GM12878 (cell line): ENCODE results near the gene HSD17B4. TPM values are rescaled to one million over a fixed set of nuclear protein-coding genes. Genes with fewer than 3 reads are reported as not detected.

ENCODE experiments used
- ATAC-seq: fragments of 200-7000 bp; cut with Tn5 transposase; 3 replicates; pipeline ENCODE4 v1.9.1; 2020; ENCODE audit warnings: mild to moderate bottlenecking, moderate library complexity
- BruUV-seq: library from RNA; stranded (reverse); fragments of 400-500 nt; replicated peaks from 2 replicates; lab custom pipeline; 2021; lab: Mats Ljungman, UMichigan
- CTCF ChIA-PET: fragments of 300-600 bp; sonication (Branson Sonifier 250); formaldehyde crosslinking; extraction: SDS; loops from one replicate; lab custom pipeline; 2021; ENCODE audit warnings: inconsistent platforms; lab: Yijun Ruan, JAX
- POLR2A ChIA-PET: fragments of 350-600 bp; formaldehyde crosslinking; extraction: SDS; loops from one replicate; lab custom pipeline; 2021; ENCODE audit warnings: inconsistent platforms; lab: Charles Lee
- RAD21 ChIA-PET: fragments of 300-600 bp; sonication (Branson Sonifier 250); formaldehyde crosslinking; loops from one replicate; lab custom pipeline; 2023; ENCODE audit warnings: antibody characterized with exemption; ENCODE audit not compliant: unreplicated experiment; lab: Charles Lee
- SMC1A ChIA-PET: fragments of 300-600 bp; sonication (Branson Sonifier 250); formaldehyde crosslinking; loops from one replicate; lab custom pipeline; 2023; ENCODE audit not compliant: unreplicated experiment, uncharacterized antibody; lab: Charles Lee
- DNase-seq: peaks from one replicate; pipeline ENCODE4 v3.0.0-alpha.2; 2011; ENCODE audit warnings: low read depth, low spot score
- FAIRE-seq: peaks from 3 replicates; lab custom pipeline; 2011; peaks lifted over from hg19 to GRCh38; lab: Jason Lieb, UNC
- H2AFZ ChIP-seq: 2 replicates; pipeline ENCODE4 v1.6.0; 2011; ENCODE audit warnings: low read depth, low read length, control low read depth; ENCODE audit not compliant: control insufficient read depth
- H3K27ac ChIP-seq: 2 replicates; pipeline ENCODE4 v1.5.1; 2011; ENCODE audit warnings: control low read depth; ENCODE audit not compliant: control insufficient read depth, insufficient read depth
- H3K27me3 ChIP-seq, 2 experiments: replicated peaks in 1 of 2; 2 replicates each; pipeline versions ENCODE4 v1.6.0 to v1.6.1; 2011; ENCODE audit warnings: low read length in 1 of 2; ENCODE audit not compliant: control insufficient read depth in 2 of 2, insufficient read depth in 2 of 2
- H3K36me3 ChIP-seq, 2 experiments: 2 replicates each; pipeline ENCODE4 v1.5.1; 2011; ENCODE audit warnings: low read length in 1 of 2; ENCODE audit not compliant: control insufficient read depth in 2 of 2, insufficient read depth in 2 of 2
- H3K4me1 ChIP-seq: 2 replicates; pipeline ENCODE4 v1.6.1; 2011; ENCODE audit warnings: mild to moderate bottlenecking, low read length, moderate library complexity, mixed read lengths; ENCODE audit not compliant: control insufficient read depth, insufficient read depth
- H3K4me2 ChIP-seq: 2 replicates; pipeline ENCODE4 v1.6.0; 2011; ENCODE audit warnings: control low read depth; ENCODE audit not compliant: control insufficient read depth, insufficient read depth
- H3K4me3 ChIP-seq: fragments of 200-600 bp; sonication (generic); 2 replicates; pipeline ENCODE4 v1.5.1; 2016
- H3K79me2 ChIP-seq: 2 replicates; pipeline ENCODE4 v1.6.0; 2011; ENCODE audit warnings: low read length; ENCODE audit not compliant: control insufficient read depth, insufficient read depth
- H3K9ac ChIP-seq: 2 replicates; pipeline ENCODE4 v1.8.0; 2011; ENCODE audit warnings: low read length, control low read depth, mixed read lengths; ENCODE audit not compliant: control insufficient read depth, insufficient read depth
- H3K9me3 ChIP-seq: replicated peaks from 3 replicates; pipeline ENCODE4 v1.5.1; 2011; ENCODE audit warnings: mild to moderate bottlenecking, low read length; ENCODE audit not compliant: control insufficient read depth, insufficient read depth
- H4K20me1 ChIP-seq: 2 replicates; pipeline ENCODE4 v1.6.0; 2011; ENCODE audit not compliant: control insufficient read depth, insufficient read depth
- E2F8 ChIP-seq: fragments of 450-650 bp; IDR thresholded peaks from 2 replicates; pipeline ENCODE4 v1.6.1; 2018; ENCODE audit warnings: mild to moderate bottlenecking, low read depth, moderate library complexity; ENCODE audit not compliant: partially characterized antibody
- SREBF2 ChIP-seq: IDR thresholded peaks from 2 replicates; pipeline ENCODE4 v1.6.1; 2012; ENCODE audit warnings: mild to moderate bottlenecking, low read length
- SUZ12 ChIP-seq: fragments of 200-600 bp; sonication (generic); IDR thresholded peaks from one replicate; pipeline ENCODE4 v1.6.1; 2018; ENCODE audit warnings: antibody characterized with exemption, mild to moderate bottlenecking; ENCODE audit not compliant: unreplicated experiment
- WGBS: methylation state at CpG from one replicate; pipeline ENCODE4 v1.1.6; 2016; ENCODE audit warnings: low lambda C conversion rate; ENCODE audit not compliant: insufficient replicate concordance, insufficient coverage; ENCODE audit errors: missing lambda C conversion rate; 5-methylcytosine and 5-hydroxymethylcytosine counted together
- in situ Hi-C: fragments of 300-500 bp; cut with MboI; formaldehyde crosslinking; loops from 9 replicates; pipeline ENCODE4 v1.14.3; 2018; ENCODE audit warnings: mixed read lengths
- intact Hi-C: fragments of 100-400 bp; cut with micrococcal nuclease; formaldehyde crosslinking; loops from one replicate; pipeline ENCODE4 v1.14.2; 2022; ENCODE audit not compliant: unreplicated experiment
- polyA plus RNA-seq, 11 experiments: library from polyadenylated mRNA; depleted of rRNA in 4 of 11; unstranded in 6 of 11; stranded (reverse) in 5 of 11; fragments of >200 nt; fragmentation: Nextera tagmentation in 4 of 11; fragmentation: Illumina TruSeq in 1 of 11; extraction: Ambion mirVana in 4 of 11; extraction: Trizol in 1 of 11; gene quantifications; 1 replicate in 1 of 11; 2 replicates in 10 of 11; pipeline versions ENCODE4 v1.2.1 to v1.2.3, GENCODE V29; 2011 to 2016; ENCODE audit warnings: inconsistent platforms in 2 of 11, missing spikeins in 2 of 11, low read depth in 1 of 11
- total RNA-seq, 4 experiments: library from RNA; depleted of rRNA in 3 of 4; stranded (reverse); fragments of >200 nt in 3 of 4; fragmentation: Illumina TruSeq in 1 of 4; extraction: Trizol in 1 of 4; gene quantifications; 2 replicates each; pipeline versions ENCODE4 v1.2.1 to v1.2.3, GENCODE V29; 2013 to 2021

The HSD17B4 gene
- total and polyA plus RNA-seq, 10 of the 15 experiments (the other 5 are each of a cell fraction or from before 2014, with no cell fraction given) = 38.6 to 125 (median 93.0) TPM

GRCh38 chr5:119418606-119419100, 33.6 kb upstream of the HSD17B4 start:
- ChIA-PET SMC1A (interaction anchor here (0.6 to 3.9 kb wide), 16 partner anchors 10 to 434 kb away, joined by 3 to 21 read pairs (median 3); partner anchors contain the start of gene DTWD2), CTCF (interaction anchor here (0.5 to 3.8 kb wide), 8 partner anchors 13 to 431 kb away, joined by 3 to 18 read pairs (median 4); partner anchors contain the start of gene DMXL1), POLR2A (interaction anchor here (1.0 to 1.3 kb wide), 3 partner anchors 11 to 145 kb away, joined by 3 to 6 read pairs (median 3); no protein-coding TSS in a partner anchor)
- Histone ChIP-seq H3K9me3 (no peaks in the 10 kb centered on the region; the same call in 1 of the 3 replicates), H3K36me3 (no peaks in the 10 kb centered on the region), H3K4me1 (peaks cover 8% of the 10 kb centered on the region; the same call in 1 of the 2 replicates), H3K27ac (no peak overlapping the region), H3K27me3 (no peaks in the 10 kb centered on the region), H3K9ac (no peak overlapping the region), H3K4me2 (no peak overlapping the region; the same call in 1 of the 2 replicates)
- ATAC-seq (peak; percentile 73), DNase-seq (no peak)
- in situ Hi-C loops (no loop called here), intact Hi-C loops (no loop called here)
- 87% methylated on average over 2 of the region's 2 CpGs for WGBS
- no TSS peak for BruUV-seq
- no peak for TF ChIP-seq E2F8
- TF ChIP-seq SUZ12 = no peak
- no peak for TF ChIP-seq SREBF2
- TF ChIP-seq, all 136 proteins: peak for 0
- RAD21 ChIA-PET = interaction anchor here (0.7 to 2.4 kb wide), 11 partner anchors 9 to 431 kb away, joined by 3 to 13 read pairs (median 4); no protein-coding TSS in a partner anchor
- Histone ChIP-seq H4K20me1 (no peaks in the 10 kb centered on the region), H3K4me3 (no peak overlapping the region), H2AFZ (0 out of 2 replicates have a peak overlapping the region, but pooled peaks have one; percentile 2), H3K79me2 (no peaks in the 10 kb centered on the region)
- no peak for FAIRE-seq
